A549 (cell line): Measurements from ENCODE around the gene SHROOM4. TPM values are rescaled to one million over a fixed set of nuclear protein-coding genes. Genes with fewer than 3 reads are reported as not detected.

ENCODE experiments used
- ATAC-seq, 2 experiments: fragments of 200-7000 bp in 1 of 2; fragments of >200 bp in 1 of 2; cut with Nextera tagmentation in 1 of 2; cut with Tn5 transposase in 1 of 2; 3 replicates each; pipeline versions ENCODE4 v1.8.0 to v1.9.1; 2018 to 2020; ENCODE audit warnings: mild to moderate bottlenecking in 1 of 2, moderate library complexity in 1 of 2
- CTCF ChIA-PET: fragments of 300-600 bp; sonication (Branson Sonifier 250); formaldehyde crosslinking; extraction: SDS; loops from one replicate; lab custom pipeline; 2021; ENCODE audit warnings: antibody characterized with exemption, inconsistent platforms; lab: Yijun Ruan, JAX
- POLR2A ChIA-PET: fragments of 350-600 bp; formaldehyde crosslinking; extraction: SDS; loops from one replicate; lab custom pipeline; 2021; ENCODE audit warnings: antibody characterized with exemption, inconsistent platforms; lab: Yijun Ruan, JAX
- DNase-seq, 2 experiments: peaks; one replicate each; pipeline versions ENCODE4 v3.0.0 to v3.0.0-alpha.2; 2011 to 2016; ENCODE audit warnings: low read depth in 1 of 2, low spot score in 1 of 2
- FAIRE-seq: peaks from 2 replicates; lab custom pipeline; 2011; peaks lifted over from hg19 to GRCh38; lab: Jason Lieb, UNC
- H3K27ac ChIP-seq, 2 experiments: fragments of >200 bp; sonication (Bioruptor Twin); formaldehyde crosslinking; 3 replicates each; pipeline ENCODE4 v1.5.1; 2016 to 2017
- H3K4me1 ChIP-seq: fragments of >200 bp; sonication (Bioruptor Twin); formaldehyde crosslinking; 3 replicates; pipeline ENCODE4 v1.6.1; 2016
- H3K4me2 ChIP-seq: fragments of >200 bp; sonication (Bioruptor Twin); formaldehyde crosslinking; 3 replicates; pipeline ENCODE4 v1.6.1; 2016
- H3K4me3 ChIP-seq: fragments of >200 bp; sonication (Bioruptor Twin); formaldehyde crosslinking; 3 replicates; pipeline ENCODE4 v1.5.1; 2016
- H3K9me3 ChIP-seq: fragments of >200 bp; sonication (Bioruptor Twin); formaldehyde crosslinking; 3 replicates; pipeline ENCODE4 v1.6.1; 2016
- BCL3 ChIP-seq: fragments of >200 bp; sonication (Bioruptor Twin); formaldehyde crosslinking; IDR thresholded peaks from 3 replicates; pipeline ENCODE4 v1.6.1; 2016
- BHLHE40 ChIP-seq: IDR thresholded peaks from 2 replicates; pipeline ENCODE4 v1.6.1; 2012; ENCODE audit warnings: low read depth, low read length, inconsistent platforms
- CHD2 ChIP-seq: fragments of 150-350 bp; IDR thresholded peaks from 2 replicates; pipeline ENCODE4 v1.6.1; 2014; ENCODE audit warnings: low read length; ENCODE audit not compliant: partially characterized antibody
- EHF ChIP-seq: fragments of 250-450 bp; sonication (Bioruptor Pico); IDR thresholded peaks from 2 replicates; pipeline ENCODE4 v1.5.0; 2020; ENCODE audit warnings: mild to moderate bottlenecking
- EHMT2 ChIP-seq: fragments of 200-600 bp; sonication (generic); IDR thresholded peaks from 2 replicates; pipeline ENCODE4 v1.6.1; 2016; ENCODE audit warnings: antibody characterized with exemption, low read depth, mild to moderate bottlenecking, moderate library complexity
- EP300 ChIP-seq, 2 experiments: fragments of >200 bp; sonication (Bioruptor Twin); formaldehyde crosslinking; IDR thresholded peaks; 2 replicates in 1 of 2; 3 replicates in 1 of 2; pipeline ENCODE4 v1.6.1; 2016 to 2017
- ESRRA ChIP-seq: fragments of 150-350 bp; IDR thresholded peaks from 2 replicates; pipeline ENCODE4 v1.6.1; 2014; ENCODE audit warnings: mild to moderate bottlenecking, low read length, borderline replicate concordance
- FOSB ChIP-seq: fragments of 250-450 bp; sonication (Bioruptor Pico); IDR thresholded peaks from 2 replicates; pipeline ENCODE4 v1.5.0; 2020; ENCODE audit warnings: mild to moderate bottlenecking, moderate library complexity
- HOXA7 ChIP-seq: fragments of 250-450 bp; sonication (Bioruptor Pico); IDR thresholded peaks from 2 replicates; pipeline ENCODE4 v1.5.0; 2020; ENCODE audit warnings: mild to moderate bottlenecking, moderate library complexity
- JUN ChIP-seq, 2 experiments: fragments of >200 bp; sonication (Bioruptor Twin); formaldehyde crosslinking; IDR thresholded peaks; 2 replicates in 1 of 2; 3 replicates in 1 of 2; pipeline ENCODE4 v1.6.1; 2016 to 2017
- KDM1A ChIP-seq: fragments of 200-600 bp; sonication (generic); IDR thresholded peaks from 2 replicates; pipeline ENCODE4 v1.6.1; 2016; ENCODE audit warnings: low read depth, mild to moderate bottlenecking
- MAZ ChIP-seq: fragments of 150-350 bp; IDR thresholded peaks from 2 replicates; pipeline ENCODE4 v1.6.1; 2014; ENCODE audit warnings: antibody characterized with exemption, low read depth, low read length, borderline replicate concordance
- NPAS2 ChIP-seq: fragments of 250-450 bp; sonication (Bioruptor Pico); IDR thresholded peaks from 2 replicates; pipeline ENCODE4 v1.8.0; 2022; ENCODE audit warnings: mild to moderate bottlenecking, moderate library complexity, borderline replicate concordance
- NR3C1 ChIP-seq: fragments of >200 bp; sonication (Bioruptor Twin); formaldehyde crosslinking; IDR thresholded peaks from 3 replicates; pipeline ENCODE4 v1.6.1; 2017
- PHF8 ChIP-seq: fragments of 200-600 bp; sonication (generic); IDR thresholded peaks from 2 replicates; pipeline ENCODE4 v1.6.1; 2016; ENCODE audit warnings: low read depth, mild to moderate bottlenecking, antibody characterized with exemption, moderate library complexity, borderline replicate concordance
- POLR2A ChIP-seq: IDR thresholded peaks from 2 replicates; pipeline ENCODE4 v1.6.1; 2012; ENCODE audit warnings: mild to moderate bottlenecking, low read length
- POLR2AphosphoS2 ChIP-seq: conservative IDR thresholded peaks from 2 replicates; pipeline ENCODE4 v1.6.1; 2012; ENCODE audit warnings: low read length, improper control_type of control experiment, inconsistent platforms
- RFX5 ChIP-seq: fragments of 450-650 bp; IDR thresholded peaks from 2 replicates; pipeline ENCODE4 v1.7.1; 2014; ENCODE audit warnings: antibody characterized with exemption, mild to moderate bottlenecking, moderate library complexity
- RNF2 ChIP-seq: fragments of 200-600 bp; sonication (generic); IDR thresholded peaks from 2 replicates; pipeline ENCODE4 v1.6.1; 2016; ENCODE audit warnings: low read depth, mild to moderate bottlenecking, antibody characterized with exemption, moderate library complexity, borderline replicate concordance
- SMC3 ChIP-seq: fragments of >200 bp; sonication (Bioruptor Twin); formaldehyde crosslinking; IDR thresholded peaks from 3 replicates; pipeline ENCODE4 v1.6.1; 2018; ENCODE audit warnings: inconsistent platforms
- TFCP2L1 ChIP-seq: fragments of 250-450 bp; sonication (Bioruptor Pico); IDR thresholded peaks from 2 replicates; pipeline ENCODE4 v1.5.0; 2021; ENCODE audit warnings: mild to moderate bottlenecking
- ZSCAN20 ChIP-seq: fragments of 250-450 bp; sonication (Bioruptor Pico); IDR thresholded peaks from 2 replicates; pipeline ENCODE4 v1.8.0; 2022; ENCODE audit warnings: mild to moderate bottlenecking, moderate library complexity
- WGBS: methylation state at CpG from one replicate; pipeline ENCODE4 v1.1.6; 2017; ENCODE audit errors: missing lambda C conversion rate; 5-methylcytosine and 5-hydroxymethylcytosine counted together
- polyA plus RNA-seq, 4 experiments: library from polyadenylated mRNA; depleted of rRNA in 3 of 4; stranded (reverse); fragments of >200 nt; fragmentation: RNase III in 1 of 4; extraction: RNeasy Plus Mini Kit Qiagen cat#74134 plus additional on column Dnase treatment in 1 of 4; gene quantifications; 2 replicates in 3 of 4; 3 replicates in 1 of 4; pipeline ENCODE4 v1.2.3, GENCODE V29; 2011 to 2017

The SHROOM4 gene
- polyA plus RNA-seq, 2 of the 4 experiments (the other 2 are of a cell fraction): not detected

- POLR2A ChIA-PET: no interaction called here
Measured at GRCh38 chrX:50707955-50708699, 105.9 kb downstream of the SHROOM4 start.

DNA sequence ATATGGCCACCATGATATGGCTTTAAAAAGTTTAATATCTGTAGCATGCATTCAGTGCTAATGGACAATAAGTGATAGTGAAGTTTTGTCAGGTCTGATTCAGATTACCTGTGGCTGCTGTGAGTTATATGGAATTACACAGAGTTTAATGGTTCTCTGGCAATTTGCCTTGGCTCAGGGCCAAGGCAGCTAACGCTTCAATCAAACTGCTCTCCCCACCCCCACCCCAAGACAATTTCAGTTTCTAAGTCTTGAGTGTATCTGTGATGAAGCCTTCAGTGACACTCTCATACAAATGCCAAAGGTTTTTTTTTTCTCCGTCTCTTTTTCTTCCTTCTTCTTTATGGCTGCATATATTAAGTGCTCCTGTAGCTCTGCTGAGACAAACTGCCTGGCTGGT lies 106.6 kb downstream of the SHROOM4 start:
- no peak overlapping the region for H3K4me2 ChIP-seq
- ChIA-PET POLR2A (no interaction called here), CTCF (interaction anchor here (1.1 kb wide), 1 partner anchor 16 kb away, joined by 3 read pairs; no protein-coding TSS in a partner anchor)
- no peaks in the 10 kb centered on the region for H3K4me1 ChIP-seq
- H3K27ac ChIP-seq: no peak overlapping the region
- ATAC-seq (no peak), DNase-seq (no peak), FAIRE-seq (no peak)
- TF ChIP-seq POLR2A: no peak
- WGBS: 20% methylated on average over 2 of the region's 2 CpGs
- H3K9me3 ChIP-seq: no peaks in the 10 kb centered on the region
- no peak overlapping the region for H3K4me3 ChIP-seq

More at GRCh38 chrX:50707955-50708699, 105.9 kb downstream of the SHROOM4 start:
- FAIRE-seq: no peak
- Histone ChIP-seq H3K4me3 (no peak overlapping the region), H3K9me3 (no peaks in the 10 kb centered on the region), H3K4me1 (no peaks in the 10 kb centered on the region), H3K4me2 (no peak overlapping the region), H3K27ac (no peak overlapping the region)
- DNase-seq: no peak
- CTCF ChIA-PET: no interaction called here
- TF ChIP-seq BCL3 (no peak), CHD2 (no peak), EHMT2 (no peak), NR3C1 (no peak), BHLHE40 (no peak)
- WGBS: 16% methylated on average over 7 of the region's 8 CpGs
- no peak for ATAC-seq

DNA sequence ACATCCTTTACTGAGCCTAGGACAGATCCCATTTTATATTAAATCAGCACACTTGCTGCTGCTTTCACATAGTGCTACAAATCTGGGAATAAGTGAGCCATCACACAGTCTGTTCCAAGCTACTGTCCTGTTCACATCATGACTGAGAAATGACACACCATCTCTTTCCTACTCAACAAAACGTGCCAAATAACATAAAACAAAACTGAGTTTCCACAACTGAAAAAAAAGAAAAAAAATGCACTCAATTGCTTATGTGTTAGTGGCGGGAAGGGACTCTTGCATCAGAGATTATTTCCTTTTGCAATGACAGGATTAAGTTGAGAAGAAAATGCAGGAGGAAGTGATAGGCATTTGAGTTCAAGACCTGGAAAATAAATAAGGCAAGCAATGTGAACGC lies 109.0 kb downstream of the SHROOM4 start:
- H3K9me3 ChIP-seq: no peaks in the 10 kb centered on the region
- TF ChIP-seq PHF8 (no peak), BHLHE40 (no peak), FOSB (no peak), HOXA7 (CRISPR knock-in tag) (no peak), ZSCAN20 (no peak), NPAS2 (CRISPR knock-in tag) (no peak), SMC3 (no peak), MAZ (no peak), RFX5 (no peak), RNF2 (no peak), POLR2AphosphoS2 (no peak), JUN (IDR thresholded peaks at IDR 0.05) (no peak), KDM1A (no peak), EHF (CRISPR knock-in tag) (no peak), TFCP2L1 (CRISPR knock-in tag) (no peak), ESRRA (no peak)
- TF ChIP-seq, all 56 proteins: peak for 0
- CTCF ChIA-PET: no interaction called here
- H3K4me1 ChIP-seq: no peaks in the 10 kb centered on the region
- no peak overlapping the region for H3K4me2 ChIP-seq
- ATAC-seq (no peak), DNase-seq (no peak), FAIRE-seq (no peak)
- H3K27ac ChIP-seq: no peak overlapping the region
- POLR2A ChIA-PET: no interaction called here
- H3K4me3 ChIP-seq: no peak overlapping the region
- WGBS: 13% methylated on average over 3 of the region's 3 CpGs

GRCh38 chrX:50704360-50704759 lies 109.6 kb downstream of the SHROOM4 start:
- POLR2A ChIA-PET: no interaction called here
- H3K27ac ChIP-seq: no peak overlapping the region
- 0% methylated on average over 1 of the region's 1 CpG for WGBS
- CTCF ChIA-PET: no interaction called here
- no peak for DNase-seq
- no peak overlapping the region for H3K4me3 ChIP-seq
- ATAC-seq: no peak
- no peaks in the 10 kb centered on the region for H3K9me3 ChIP-seq
- no peak for FAIRE-seq
- TF ChIP-seq EP300 (IDR thresholded peaks at IDR 0.05): no peak
- TF ChIP-seq, all 56 proteins: peak for 0
- Histone ChIP-seq H3K4me2 (no peak overlapping the region), H3K4me1 (no peaks in the 10 kb centered on the region)
